Measurements from ENCODE around the gene PIK3C2B. TPM values are rescaled to one million over a fixed set of nuclear protein-coding genes. Genes with fewer than 3 reads are reported as not detected.

PIK3C2B gene
- polyA plus RNA-seq, 1 donor from 2014 or later, result 23.7 TPM

DNA sequence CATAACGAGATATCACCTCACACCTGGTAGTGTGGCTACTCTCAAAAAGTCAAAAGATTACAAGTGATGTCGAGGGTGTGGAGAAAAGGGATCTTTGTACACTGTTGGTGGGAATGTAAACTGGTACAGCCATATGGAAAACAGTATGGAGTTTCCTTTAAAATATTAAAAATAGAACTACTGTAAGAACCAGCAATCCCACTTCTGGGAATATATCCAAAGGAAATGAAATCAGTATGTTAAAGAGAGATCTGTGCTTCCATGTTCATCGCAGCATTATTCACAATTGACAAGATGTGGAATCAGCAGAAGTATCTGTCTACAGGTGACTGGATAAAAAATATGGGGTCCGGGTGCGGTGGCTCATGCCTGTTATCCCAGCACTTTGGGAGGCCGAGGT lies 7.6 kb upstream of the PIK3C2B start:
- Histone ChIP-seq H3K9me2 (ENCODE audit: insufficient read depth, low read length) (no peaks in the 10 kb centered on the region), H4K20me1 (ENCODE audit: insufficient read depth) (no peaks in the 10 kb centered on the region), H3K79me2 (replicated peaks; ENCODE audit: insufficient read depth, low read length) (no peaks in the 10 kb centered on the region), H3K4me2 (ENCODE audit: low read length) (no peak overlapping the region), H3K9me3 (ENCODE audit: low read length) (no peaks in the 10 kb centered on the region), H3K36me3 (ENCODE audit: insufficient read depth, low read length) (no peaks in the 10 kb centered on the region), H3K4me3 (ENCODE audit: low read length) (no peak overlapping the region), H3K27me3 (ENCODE audit: insufficient read depth, low read depth, low read length) (no peaks in the 10 kb centered on the region), H3K9ac (ENCODE audit: low read length) (no peak overlapping the region), H2AFZ (ENCODE audit: low read depth, low read length) (no peak overlapping the region), H3F3A (ENCODE audit: insufficient read depth, low read length, poor library complexity, severe bottlenecking) (peaks cover 3% of the 10 kb centered on the region), H3K27ac (ENCODE audit: low read length) (no peak overlapping the region)
- TF ChIP-seq RAD21 (conservative IDR thresholded peaks at IDR 0.05), result no peak
- no peak for TF ChIP-seq EZH2 (IDR thresholded peaks at IDR 0.05; ENCODE audit: borderline replicate concordance, insufficient read depth, low read length, poor library complexity, severe bottlenecking)
- no peak for TF ChIP-seq EP300 (conservative IDR thresholded peaks at IDR 0.05; ENCODE audit: poor library complexity, severe bottlenecking)
- no peak for TF ChIP-seq TAF1 (IDR thresholded peaks at IDR 0.05; ENCODE audit: low read depth)
- no peak for TF ChIP-seq MXI1 (conservative IDR thresholded peaks at IDR 0.05; ENCODE audit: poor library complexity, severe bottlenecking)
- TF ChIP-seq REST (IDR thresholded peaks at IDR 0.05; ENCODE audit: borderline replicate concordance), result no peak
- TF ChIP-seq CTCF (IDR thresholded peaks at IDR 0.05; ENCODE audit: poor library complexity, severe bottlenecking), result no peak
- no peak for TF ChIP-seq POLR2AphosphoS5 (IDR thresholded peaks at IDR 0.05)
- no peak for TF ChIP-seq SMC3 (conservative IDR thresholded peaks at IDR 0.05; ENCODE audit: poor library complexity)

- Histone ChIP-seq H3K27me3 (ENCODE audit: insufficient read depth, low read depth, low read length) (no peaks in the 10 kb centered on the region), H3K4me3 (ENCODE audit: low read length) (no peak overlapping the region), H2AFZ (ENCODE audit: low read depth, low read length) (no peak overlapping the region), H3K27ac (ENCODE audit: low read length) (no peak overlapping the region), H3K9ac (ENCODE audit: low read length) (no peak overlapping the region), H3K79me2 (replicated peaks; ENCODE audit: insufficient read depth, low read length) (no peaks in the 10 kb centered on the region), H3K36me3 (ENCODE audit: insufficient read depth, low read length) (no peaks in the 10 kb centered on the region), H3K4me2 (ENCODE audit: low read length) (no peak overlapping the region), H3F3A (ENCODE audit: insufficient read depth, low read length, poor library complexity, severe bottlenecking) (no peaks in the 10 kb centered on the region), H3K9me3 (ENCODE audit: low read length) (no peaks in the 10 kb centered on the region), H4K20me1 (ENCODE audit: insufficient read depth) (no peaks in the 10 kb centered on the region), H3K9me2 (ENCODE audit: insufficient read depth, low read length) (no peaks in the 10 kb centered on the region)
- TF ChIP-seq EZH2 (IDR thresholded peaks at IDR 0.05; ENCODE audit: borderline replicate concordance, insufficient read depth, low read length, poor library complexity, severe bottlenecking), result no peak
- TF ChIP-seq TAF1 (IDR thresholded peaks at IDR 0.05; ENCODE audit: low read depth), result no peak
- TF ChIP-seq EP300 (conservative IDR thresholded peaks at IDR 0.05; ENCODE audit: poor library complexity, severe bottlenecking), result no peak
- no peak for TF ChIP-seq POLR2AphosphoS5 (IDR thresholded peaks at IDR 0.05)
- no peak for TF ChIP-seq SMC3 (conservative IDR thresholded peaks at IDR 0.05; ENCODE audit: poor library complexity)
- TF ChIP-seq CTCF (IDR thresholded peaks at IDR 0.05; ENCODE audit: poor library complexity, severe bottlenecking), result no peak
- no peak for TF ChIP-seq RAD21 (conservative IDR thresholded peaks at IDR 0.05)
- TF ChIP-seq MXI1 (conservative IDR thresholded peaks at IDR 0.05; ENCODE audit: poor library complexity, severe bottlenecking), result no peak
- no peak for TF ChIP-seq REST (IDR thresholded peaks at IDR 0.05; ENCODE audit: borderline replicate concordance)
These were observed 5.2 kb upstream of the PIK3C2B start for GRCh38 chr1:204499511-204500468.

Data from neural cell (in vitro differentiated cells).